GM12878 (cell line): Measurements from ENCODE around the gene HOXC12. TPM values are rescaled to one million over a fixed set of nuclear protein-coding genes. Genes with fewer than 3 reads are reported as not detected.
A peak's percentile ranks its signal among the peaks of the same experiment; 100 is the strongest.

Experiments
- BMI1 ChIP-seq: fragments of 450-650 bp; IDR thresholded peaks from 2 replicates; pipeline ENCODE4 v1.6.1; 2016; ENCODE audit warnings: mild to moderate bottlenecking, moderate library complexity, borderline replicate concordance
- CBFB ChIP-seq: IDR thresholded peaks from 2 replicates; pipeline ENCODE4 v1.6.1; 2016; ENCODE audit warnings: antibody characterized with exemption, low read depth
- CEBPB ChIP-seq, 2 experiments: fragments of 150-350 bp in 1 of 2; IDR thresholded peaks; 2 replicates each; pipeline ENCODE4 v1.6.1; 2012 to 2014; ENCODE audit warnings: low read depth in 2 of 2, low read length in 2 of 2, borderline replicate concordance in 1 of 2, inconsistent platforms in 1 of 2
- CHD1 ChIP-seq: IDR thresholded peaks from 2 replicates; pipeline ENCODE4 v1.6.1; 2012; ENCODE audit warnings: low read depth, low read length, improper control_type of control experiment
- CHD2 ChIP-seq: IDR thresholded peaks from 2 replicates; pipeline ENCODE4 v1.6.1; 2011; ENCODE audit warnings: low read depth, low read length, improper control_type of control experiment, borderline replicate concordance
- CREM ChIP-seq: IDR thresholded peaks from 2 replicates; pipeline ENCODE4 v1.6.1; 2014; ENCODE audit warnings: antibody characterized with exemption, low read depth
- JUNB ChIP-seq: IDR thresholded peaks from 2 replicates; pipeline ENCODE4 v1.6.1; 2016; ENCODE audit warnings: antibody characterized with exemption, mild to moderate bottlenecking
- KAT2A ChIP-seq: conservative IDR thresholded peaks from 2 replicates; pipeline ENCODE4 v1.6.1; 2011; ENCODE audit warnings: low read depth, low read length; ENCODE audit not compliant: control insufficient read depth
- MYC ChIP-seq: IDR thresholded peaks from 2 replicates; pipeline ENCODE4 v1.6.1; 2011; ENCODE audit warnings: mild to moderate bottlenecking, low read length, moderate library complexity, inconsistent platforms; ENCODE audit not compliant: insufficient read depth, insufficient replicate concordance, insufficient read length, severe bottlenecking
- POLR2A ChIP-seq: IDR thresholded peaks from 2 replicates; pipeline ENCODE4 v1.6.1; 2011; ENCODE audit warnings: low read depth, mild to moderate bottlenecking, low read length
- POLR2AphosphoS2 ChIP-seq: IDR thresholded peaks from 2 replicates; pipeline ENCODE4 v1.6.1; 2011; ENCODE audit warnings: low read depth, mild to moderate bottlenecking, low read length, improper control_type of control experiment, moderate library complexity
- RUNX3 ChIP-seq: IDR thresholded peaks from 2 replicates; pipeline ENCODE4 v1.6.1; 2012; ENCODE audit warnings: low read length, inconsistent platforms
- SIN3A ChIP-seq: IDR thresholded peaks from 2 replicates; pipeline ENCODE4 v1.6.1; 2012; ENCODE audit warnings: low read depth, low read length, improper control_type of control experiment
- SPI1 ChIP-seq: IDR thresholded peaks from 2 replicates; pipeline ENCODE4 v1.6.1; 2011; ENCODE audit warnings: low read depth, mild to moderate bottlenecking, low read length, moderate library complexity, borderline replicate concordance; ENCODE audit not compliant: insufficient read depth
- STAT3 ChIP-seq: IDR thresholded peaks from 2 replicates; pipeline ENCODE4 v1.6.1; 2011; ENCODE audit warnings: low read depth, low read length, improper control_type of control experiment
- ZNF384 ChIP-seq: IDR thresholded peaks from 2 replicates; pipeline ENCODE4 v1.6.1; 2012; ENCODE audit warnings: low read depth, mild to moderate bottlenecking, low read length, improper control_type of control experiment, borderline replicate concordance
- polyA plus RNA-seq, 11 experiments: library from polyadenylated mRNA; depleted of rRNA in 4 of 11; unstranded in 6 of 11; stranded (reverse) in 5 of 11; fragments of >200 nt; fragmentation: Nextera tagmentation in 4 of 11; fragmentation: Illumina TruSeq in 1 of 11; extraction: Ambion mirVana in 4 of 11; extraction: Trizol in 1 of 11; gene quantifications; 1 replicate in 1 of 11; 2 replicates in 10 of 11; pipeline versions ENCODE4 v1.2.1 to v1.2.3, GENCODE V29; 2011 to 2016; ENCODE audit warnings: inconsistent platforms in 2 of 11, missing spikeins in 2 of 11, low read depth in 1 of 11
- total RNA-seq, 4 experiments: library from RNA; depleted of rRNA in 3 of 4; stranded (reverse); fragments of >200 nt in 3 of 4; fragmentation: Illumina TruSeq in 1 of 4; extraction: Trizol in 1 of 4; gene quantifications; 2 replicates each; pipeline versions ENCODE4 v1.2.1 to v1.2.3, GENCODE V29; 2013 to 2021
- TF ChIP-seq, protein P1 (sequence below): fragments of 450-650 bp; IDR thresholded peaks from 2 replicates; pipeline ENCODE4 v1.6.1; 2017; ENCODE audit warnings: mild to moderate bottlenecking, low read depth, inconsistent platforms; ENCODE audit not compliant: poor library complexity, severe bottlenecking
- TF ChIP-seq, protein P2 (sequence below): fragments of 450-650 bp; formaldehyde crosslinking; IDR thresholded peaks from 2 replicates; pipeline ENCODE4 v1.4.0; 2020; ENCODE audit warnings: mild to moderate bottlenecking, moderate library complexity
- TF ChIP-seq, protein P3 (sequence below): fragments of 450-650 bp; IDR thresholded peaks from 2 replicates; pipeline ENCODE4 v1.6.1; 2018; ENCODE audit warnings: borderline replicate concordance, mild to moderate bottlenecking; ENCODE audit not compliant: partially characterized antibody
- TF ChIP-seq, protein P4 (sequence below): IDR thresholded peaks from 2 replicates; pipeline ENCODE4 v1.6.1; 2012; ENCODE audit warnings: low read length, inconsistent platforms

HOXC12 gene
- total and polyA plus RNA-seq, 10 of the 15 experiments (the other 5 are each of a cell fraction or from before 2014, with no cell fraction given) = not detected

DNA sequence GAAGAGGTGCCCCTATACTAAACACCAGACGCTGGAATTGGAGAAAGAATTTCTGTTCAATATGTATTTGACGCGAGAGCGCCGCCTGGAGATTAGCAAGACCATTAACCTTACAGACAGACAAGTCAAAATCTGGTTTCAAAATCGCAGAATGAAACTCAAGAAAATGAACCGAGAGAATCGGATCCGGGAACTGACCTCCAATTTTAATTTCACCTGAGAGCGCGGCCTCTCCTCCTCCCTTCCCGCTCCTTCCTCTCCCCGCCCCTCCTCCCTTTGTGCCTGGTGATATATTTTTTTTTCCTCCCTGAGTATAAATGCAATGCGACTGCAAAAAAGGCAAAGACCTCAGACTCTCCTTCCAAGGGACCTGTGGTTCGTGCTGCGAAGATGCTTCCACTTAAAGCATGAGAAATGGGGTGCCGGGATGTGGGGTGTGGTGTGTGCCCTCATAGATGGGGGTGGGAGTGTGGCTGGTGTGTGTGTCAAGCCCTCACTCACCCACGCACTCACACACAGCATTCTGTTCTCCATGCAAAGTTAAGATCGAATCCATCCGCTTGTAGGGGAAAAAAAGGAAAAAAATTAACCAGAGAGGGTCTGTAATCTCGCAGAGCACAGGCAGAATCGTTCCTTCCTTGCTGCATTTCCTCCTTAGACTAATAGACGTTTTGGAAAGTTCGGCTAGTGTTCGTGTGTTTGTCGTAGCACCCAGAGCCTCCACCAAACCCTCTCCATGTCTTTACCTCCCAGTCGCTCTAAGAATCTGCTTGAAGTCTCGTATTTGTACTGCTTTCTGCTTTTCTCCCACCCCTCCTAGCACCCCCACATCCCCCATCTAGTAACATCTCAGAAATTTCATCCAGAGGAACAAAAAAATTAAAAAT, 34.8 kb downstream of the HOXC12 start (continued):
- TF ChIP-seq, protein P1, sequence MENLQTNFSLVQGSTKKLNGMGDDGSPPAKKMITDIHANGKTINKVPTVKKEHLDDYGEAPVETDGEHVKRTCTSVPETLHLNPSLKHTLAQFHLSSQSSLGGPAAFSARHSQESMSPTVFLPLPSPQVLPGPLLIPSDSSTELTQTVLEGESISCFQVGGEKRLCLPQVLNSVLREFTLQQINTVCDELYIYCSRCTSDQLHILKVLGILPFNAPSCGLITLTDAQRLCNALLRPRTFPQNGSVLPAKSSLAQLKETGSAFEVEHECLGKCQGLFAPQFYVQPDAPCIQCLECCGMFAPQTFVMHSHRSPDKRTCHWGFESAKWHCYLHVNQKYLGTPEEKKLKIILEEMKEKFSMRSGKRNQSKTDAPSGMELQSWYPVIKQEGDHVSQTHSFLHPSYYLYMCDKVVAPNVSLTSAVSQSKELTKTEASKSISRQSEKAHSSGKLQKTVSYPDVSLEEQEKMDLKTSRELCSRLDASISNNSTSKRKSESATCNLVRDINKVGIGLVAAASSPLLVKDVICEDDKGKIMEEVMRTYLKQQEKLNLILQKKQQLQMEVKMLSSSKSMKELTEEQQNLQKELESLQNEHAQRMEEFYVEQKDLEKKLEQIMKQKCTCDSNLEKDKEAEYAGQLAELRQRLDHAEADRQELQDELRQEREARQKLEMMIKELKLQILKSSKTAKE = no peak
- TF ChIP-seq ZNF384 (no peak), CEBPB (IDR thresholded peaks at IDR 0.05; ENCODE audit: borderline replicate concordance in 1 of 2, low read depth in 2 of 2, low read length in 2 of 2) (no peak), MYC (no peak), POLR2A (no peak), CREM (no peak), SPI1 (no peak; the same call in 1 of the 2 replicates), CBFB (no peak), POLR2AphosphoS2 (no peak), CHD1 (no peak), KAT2A (no peak), SIN3A (no peak), JUNB (no peak), STAT3 (no peak), RUNX3 (no peak), BMI1 (0 out of 2 replicates have a peak, but pooled peaks have one; percentile 31), CHD2 (no peak)
- TF ChIP-seq, protein P2, sequence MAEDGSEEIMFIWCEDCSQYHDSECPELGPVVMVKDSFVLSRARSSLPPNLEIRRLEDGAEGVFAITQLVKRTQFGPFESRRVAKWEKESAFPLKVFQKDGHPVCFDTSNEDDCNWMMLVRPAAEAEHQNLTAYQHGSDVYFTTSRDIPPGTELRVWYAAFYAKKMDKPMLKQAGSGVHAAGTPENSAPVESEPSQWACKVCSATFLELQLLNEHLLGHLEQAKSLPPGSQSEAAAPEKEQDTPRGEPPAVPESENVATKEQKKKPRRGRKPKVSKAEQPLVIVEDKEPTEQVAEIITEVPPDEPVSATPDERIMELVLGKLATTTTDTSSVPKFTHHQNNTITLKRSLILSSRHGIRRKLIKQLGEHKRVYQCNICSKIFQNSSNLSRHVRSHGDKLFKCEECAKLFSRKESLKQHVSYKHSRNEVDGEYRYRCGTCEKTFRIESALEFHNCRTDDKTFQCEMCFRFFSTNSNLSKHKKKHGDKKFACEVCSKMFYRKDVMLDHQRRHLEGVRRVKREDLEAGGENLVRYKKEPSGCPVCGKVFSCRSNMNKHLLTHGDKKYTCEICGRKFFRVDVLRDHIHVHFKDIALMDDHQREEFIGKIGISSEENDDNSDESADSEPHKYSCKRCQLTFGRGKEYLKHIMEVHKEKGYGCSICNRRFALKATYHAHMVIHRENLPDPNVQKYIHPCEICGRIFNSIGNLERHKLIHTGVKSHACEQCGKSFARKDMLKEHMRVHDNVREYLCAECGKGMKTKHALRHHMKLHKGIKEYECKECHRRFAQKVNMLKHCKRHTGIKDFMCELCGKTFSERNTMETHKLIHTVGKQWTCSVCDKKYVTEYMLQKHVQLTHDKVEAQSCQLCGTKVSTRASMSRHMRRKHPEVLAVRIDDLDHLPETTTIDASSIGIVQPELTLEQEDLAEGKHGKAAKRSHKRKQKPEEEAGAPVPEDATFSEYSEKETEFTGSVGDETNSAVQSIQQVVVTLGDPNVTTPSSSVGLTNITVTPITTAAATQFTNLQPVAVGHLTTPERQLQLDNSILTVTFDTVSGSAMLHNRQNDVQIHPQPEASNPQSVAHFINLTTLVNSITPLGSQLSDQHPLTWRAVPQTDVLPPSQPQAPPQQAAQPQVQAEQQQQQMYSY (CRISPR knock-in tag) = no peak
- TF ChIP-seq, protein P3, sequence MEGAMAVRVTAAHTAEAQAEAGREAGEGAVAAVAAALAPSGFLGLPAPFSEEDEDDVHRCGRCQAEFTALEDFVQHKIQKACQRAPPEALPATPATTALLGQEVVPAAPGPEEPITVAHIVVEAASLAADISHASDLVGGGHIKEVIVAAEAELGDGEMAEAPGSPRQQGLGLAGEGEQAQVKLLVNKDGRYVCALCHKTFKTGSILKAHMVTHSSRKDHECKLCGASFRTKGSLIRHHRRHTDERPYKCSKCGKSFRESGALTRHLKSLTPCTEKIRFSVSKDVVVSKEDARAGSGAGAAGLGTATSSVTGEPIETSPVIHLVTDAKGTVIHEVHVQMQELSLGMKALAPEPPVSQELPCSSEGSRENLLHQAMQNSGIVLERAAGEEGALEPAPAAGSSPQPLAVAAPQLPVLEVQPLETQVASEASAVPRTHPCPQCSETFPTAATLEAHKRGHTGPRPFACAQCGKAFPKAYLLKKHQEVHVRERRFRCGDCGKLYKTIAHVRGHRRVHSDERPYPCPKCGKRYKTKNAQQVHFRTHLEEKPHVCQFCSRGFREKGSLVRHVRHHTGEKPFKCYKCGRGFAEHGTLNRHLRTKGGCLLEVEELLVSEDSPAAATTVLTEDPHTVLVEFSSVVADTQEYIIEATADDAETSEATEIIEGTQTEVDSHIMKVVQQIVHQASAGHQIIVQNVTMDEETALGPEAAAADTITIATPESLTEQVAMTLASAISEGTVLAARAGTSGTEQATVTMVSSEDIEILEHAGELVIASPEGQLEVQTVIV = no peak
- TF ChIP-seq, protein P4, sequence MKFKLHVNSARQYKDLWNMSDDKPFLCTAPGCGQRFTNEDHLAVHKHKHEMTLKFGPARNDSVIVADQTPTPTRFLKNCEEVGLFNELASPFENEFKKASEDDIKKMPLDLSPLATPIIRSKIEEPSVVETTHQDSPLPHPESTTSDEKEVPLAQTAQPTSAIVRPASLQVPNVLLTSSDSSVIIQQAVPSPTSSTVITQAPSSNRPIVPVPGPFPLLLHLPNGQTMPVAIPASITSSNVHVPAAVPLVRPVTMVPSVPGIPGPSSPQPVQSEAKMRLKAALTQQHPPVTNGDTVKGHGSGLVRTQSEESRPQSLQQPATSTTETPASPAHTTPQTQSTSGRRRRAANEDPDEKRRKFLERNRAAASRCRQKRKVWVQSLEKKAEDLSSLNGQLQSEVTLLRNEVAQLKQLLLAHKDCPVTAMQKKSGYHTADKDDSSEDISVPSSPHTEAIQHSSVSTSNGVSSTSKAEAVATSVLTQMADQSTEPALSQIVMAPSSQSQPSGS = no peak
